HG03571 (cell line): Measurements from ENCODE around the gene SMC1B.
"Not testable (repeated sequence)": the region's sequence is repeated elsewhere in the genome, so short reads cannot be mapped to it uniquely, and the experiment has no call there.

Experiments used
- ATAC-seq: cut with Tn5 transposase; IDR thresholded peaks from one replicate; pipeline ENCODE4 v1.9.1; 2021; ENCODE audit not compliant: unreplicated experiment

The SMC1B gene

GRCh38 chr22:45421349-45422055 is 8.1 kb upstream of the SMC1B start:
- ATAC-seq, result no peak

GRCh38 chr22:45420539-45420938 is 7.1 kb upstream of the SMC1B start:
- ATAC-seq, result no peak

GRCh38 chr22:45420011-45420410 is 6.6 kb upstream of the SMC1B start:
- no peak for ATAC-seq

- no peak for ATAC-seq
These were observed 5.4 kb upstream of the SMC1B start for GRCh38 chr22:45418770-45419138.

- no peak for ATAC-seq
These were observed 4.8 kb upstream of the SMC1B start for GRCh38 chr22:45418056-45418769.

- ATAC-seq, result no peak
These were observed 409 bp downstream of the SMC1B start for GRCh38 chr22:45413013-45413367.

- ATAC-seq, result no peak
These were observed 5.6 kb downstream of the SMC1B start for GRCh38 chr22:45407793-45408192.

- no peak for ATAC-seq
These were observed 10.9 kb downstream of the SMC1B start for GRCh38 chr22:45402466-45402985.

GRCh38 chr22:45399712-45400445 is 13.5 kb downstream of the SMC1B start:
- ATAC-seq, result no peak

- ATAC-seq, result no peak
These were observed 15.2 kb downstream of the SMC1B start for GRCh38 chr22:45398214-45398613.

- no peak for ATAC-seq
These were observed 15.6 kb downstream of the SMC1B start for GRCh38 chr22:45397806-45398205.

- ATAC-seq, result no peak
These were observed 23.9 kb downstream of the SMC1B start for GRCh38 chr22:45389546-45389945.

GRCh38 chr22:45381348-45381747 is 32.1 kb downstream of the SMC1B start:
- no peak for ATAC-seq

GRCh38 chr22:45376703-45377102 is 36.7 kb downstream of the SMC1B start:
- ATAC-seq, result no peak

- no peak for ATAC-seq
These were observed 37.4 kb downstream of the SMC1B start for GRCh38 chr22:45376009-45376408.

GRCh38 chr22:45373592-45373991 is 39.8 kb downstream of the SMC1B start:
- ATAC-seq, result not testable (repeated sequence)

- ATAC-seq, result no peak
These were observed 46.7 kb downstream of the SMC1B start for GRCh38 chr22:45366713-45367112.

GRCh38 chr22:45359627-45360026 is 53.8 kb downstream of the SMC1B start:
- no peak for ATAC-seq

GRCh38 chr22:45358127-45358526 is 55.3 kb downstream of the SMC1B start:
- ATAC-seq, result no peak

GRCh38 chr22:45357490-45357889 is 55.9 kb downstream of the SMC1B start:
- ATAC-seq, result no peak

GRCh38 chr22:45353786-45354185 is 59.6 kb downstream of the SMC1B start:
- ATAC-seq, result no peak

- ATAC-seq, result not testable (repeated sequence)
These were observed 60.6 kb downstream of the SMC1B start for GRCh38 chr22:45352757-45353156.
